CD4-positive, alpha-beta T cell treated with Interleukin-21 for 1 hour (primary cell): ENCODE results near the gene RAP2A.

Source experiments
- DNase-seq: peaks from one replicate; pipeline ENCODE4 v3.0.0-alpha.2; 2020

Gene RAP2A

DNA sequence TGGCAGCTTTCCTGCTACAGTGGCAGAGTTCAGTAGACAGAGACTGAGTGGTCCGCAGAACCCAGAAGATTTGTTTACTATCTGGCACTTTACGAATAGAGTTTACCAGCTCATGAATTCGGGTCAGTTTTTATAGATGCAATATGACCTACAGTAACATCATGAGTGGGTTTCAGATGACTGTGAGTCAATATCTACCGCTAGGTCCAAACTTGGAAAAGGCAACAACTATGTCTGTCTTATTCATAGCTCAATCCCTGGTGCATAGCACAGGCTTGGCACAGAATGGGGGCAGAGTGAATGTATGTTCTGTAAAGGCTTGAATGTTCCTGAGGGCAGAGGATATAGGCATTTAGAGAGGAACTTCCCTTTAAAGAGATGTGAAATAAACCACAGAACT lies 65.2 kb downstream of the RAP2A start:
- DNase-seq, result no peak

DNA sequence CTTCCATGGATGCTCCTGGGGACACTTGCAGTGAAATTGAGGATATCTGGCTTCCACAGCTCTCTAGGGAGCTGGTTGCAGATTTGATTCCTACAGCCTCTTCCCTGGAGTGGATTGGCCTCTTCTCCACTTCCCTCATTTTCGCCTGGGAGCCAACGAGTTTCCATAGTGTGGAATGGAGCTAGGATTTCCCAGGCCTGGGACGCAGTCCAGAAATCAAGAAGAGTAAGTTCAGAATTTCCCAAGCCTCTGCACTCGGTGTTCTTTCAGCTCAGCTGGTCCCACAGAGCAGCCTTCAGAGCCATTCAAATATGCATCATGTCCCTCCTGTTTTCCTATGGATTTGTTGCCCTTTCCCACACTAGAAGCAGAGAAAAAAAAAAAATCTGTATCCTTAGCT lies 68.2 kb downstream of the RAP2A start:
- no peak for DNase-seq

DNA sequence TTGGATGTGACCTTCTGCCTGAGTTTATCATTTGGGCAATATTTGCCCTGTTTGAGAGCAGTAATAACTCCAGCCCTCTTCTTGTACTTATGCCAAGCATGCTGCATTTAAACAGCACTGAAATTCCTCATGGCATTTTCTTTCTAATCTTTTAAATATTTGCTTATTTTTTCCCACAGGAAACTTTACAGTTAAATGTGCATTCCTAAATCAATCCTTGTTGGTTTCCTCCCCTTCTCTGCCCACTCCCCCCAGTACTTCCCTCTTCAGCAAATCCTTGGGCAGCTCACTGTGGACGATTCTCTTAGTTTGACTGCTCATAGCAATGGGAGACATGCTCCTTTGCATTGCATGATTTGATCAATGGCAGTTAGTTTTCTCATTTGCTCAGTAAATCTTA lies 68.7 kb downstream of the RAP2A start:
- no peak for DNase-seq

DNA sequence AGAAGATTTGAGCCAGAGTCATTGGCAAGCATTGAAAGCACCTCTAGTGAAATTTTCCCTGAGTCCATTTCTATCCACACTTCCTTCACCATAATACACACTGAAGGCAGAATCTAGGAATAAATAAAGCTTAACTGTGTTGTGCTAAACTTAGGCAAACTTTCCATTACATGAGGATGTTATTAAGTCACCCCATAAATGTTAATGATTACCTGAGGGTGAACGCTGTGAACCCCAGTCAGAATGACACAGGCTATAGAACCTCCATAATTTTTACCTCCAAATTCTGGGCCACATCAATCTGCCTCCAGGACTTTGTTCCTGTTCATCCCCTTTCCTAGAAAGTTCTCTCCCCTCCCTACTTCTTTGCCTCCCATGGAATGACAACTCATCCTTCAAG lies 71.0 kb downstream of the RAP2A start:
- no peak for DNase-seq

DNA sequence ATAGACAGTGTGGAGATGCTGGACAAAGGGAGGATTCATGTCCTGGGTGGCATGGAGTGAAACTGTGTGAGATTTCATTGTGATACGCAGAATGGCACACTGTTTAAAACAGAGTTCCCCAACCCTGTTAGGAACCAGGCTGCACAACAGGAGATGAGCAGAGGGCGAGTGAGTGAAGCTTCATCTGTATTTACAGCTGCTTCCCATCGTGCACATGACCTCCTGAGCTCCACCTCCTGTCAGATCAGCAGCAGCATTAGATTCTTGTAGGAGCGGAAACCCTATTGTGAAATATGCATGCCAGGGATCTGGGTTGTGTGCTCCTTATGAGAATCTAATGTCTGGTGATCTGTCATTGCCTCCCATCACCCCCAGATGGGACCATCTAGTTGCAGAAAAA lies 72.5 kb downstream of the RAP2A start:
- no peak for DNase-seq

DNA sequence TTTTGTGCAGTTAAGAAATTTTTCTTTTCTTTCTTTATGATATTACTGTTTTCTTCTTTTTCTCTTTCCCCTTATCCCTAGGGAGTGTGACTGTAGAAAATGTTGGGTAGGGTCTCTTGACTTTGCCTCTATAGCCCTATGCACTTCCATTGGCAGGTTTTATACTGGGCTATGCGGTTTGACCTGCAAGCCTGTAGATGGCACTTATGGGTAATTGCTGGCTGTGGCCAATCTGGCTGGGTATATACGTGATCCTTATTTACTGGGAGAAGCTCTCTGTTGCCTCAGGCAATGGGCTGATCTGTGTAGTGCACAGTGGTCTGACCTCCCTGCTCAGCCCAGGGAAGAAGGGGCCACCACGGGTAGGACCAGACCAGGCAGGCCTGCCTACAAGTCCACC lies 78.8 kb downstream of the RAP2A start:
- no peak for DNase-seq

DNA sequence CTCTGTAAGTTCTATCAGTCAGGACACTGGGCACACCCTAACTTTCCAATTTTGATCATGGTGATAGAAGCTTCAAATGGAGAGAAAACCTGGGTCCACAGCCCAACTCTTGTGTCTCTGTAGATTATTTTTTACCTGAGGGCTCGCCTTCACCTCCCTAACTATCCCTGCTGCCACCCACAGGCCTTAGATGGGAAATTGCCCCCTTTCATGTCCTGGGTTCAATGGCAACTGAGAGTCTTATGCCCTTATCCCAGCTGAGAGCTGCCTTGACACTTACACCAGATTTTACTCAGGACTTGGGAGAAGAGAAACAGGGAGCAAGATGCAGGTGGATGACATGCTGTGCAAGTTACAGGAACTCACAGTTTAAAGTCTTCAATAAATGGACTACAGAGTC lies 81.7 kb downstream of the RAP2A start:
- DNase-seq, result no peak

DNA sequence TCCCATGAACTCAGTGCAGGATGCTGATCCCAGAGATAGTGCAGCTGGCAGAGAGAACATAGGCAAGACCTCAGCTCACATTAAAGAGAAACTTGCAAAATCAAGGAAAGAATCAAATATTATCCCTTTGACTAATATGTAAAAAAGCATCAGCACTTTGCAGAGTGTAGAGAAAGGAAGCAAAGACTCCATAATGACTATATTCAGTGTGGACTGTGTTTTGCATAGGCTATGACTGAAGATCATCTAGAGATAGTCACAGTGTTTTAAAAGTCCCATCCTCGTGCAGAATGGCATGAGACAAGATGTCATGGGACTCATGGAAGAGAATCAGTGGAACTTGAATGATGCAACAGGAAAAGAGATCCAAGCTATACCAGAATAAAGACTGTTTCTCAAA lies 84.0 kb downstream of the RAP2A start:
- no peak for DNase-seq
